HG02623 (cell line): ENCODE measurements around the gene WDR33.

Experiments
- ATAC-seq: cut with Tn5 transposase; IDR thresholded peaks from one replicate; pipeline ENCODE4 v1.9.1; 2021; ENCODE audit warnings: moderate library complexity; ENCODE audit not compliant: unreplicated experiment

The WDR33 gene

GRCh38 chr2:127698553-127699355 is 112.2 kb downstream of the WDR33 start:
- no peak for ATAC-seq

GRCh38 chr2:127697482-127698180 is 113.3 kb downstream of the WDR33 start:
- ATAC-seq: no peak

GRCh38 chr2:127695491-127696472 is 115.2 kb downstream of the WDR33 start:
- ATAC-seq: no peak

- no peak for ATAC-seq
Measured at GRCh38 chr2:127694986-127695385, 116.0 kb downstream of the WDR33 start.

GRCh38 chr2:127690696-127691095 is 120.3 kb downstream of the WDR33 start:
- ATAC-seq: no peak

- ATAC-seq: no peak
Measured at GRCh38 chr2:127688405-127688804, 122.6 kb downstream of the WDR33 start.

- ATAC-seq: no peak
Measured at GRCh38 chr2:127685410-127686080, 125.4 kb downstream of the WDR33 start.

GRCh38 chr2:127683757-127684156 is 127.2 kb downstream of the WDR33 start:
- ATAC-seq: no peak

- no peak for ATAC-seq
Measured at GRCh38 chr2:127683056-127683455, 127.9 kb downstream of the WDR33 start.

- no peak for ATAC-seq
Measured at GRCh38 chr2:127681976-127682857, 128.8 kb downstream of the WDR33 start.

GRCh38 chr2:127681288-127681804 is 129.6 kb downstream of the WDR33 start:
- ATAC-seq: no peak

- ATAC-seq: no peak
Measured at GRCh38 chr2:127680706-127681287, 130.2 kb downstream of the WDR33 start.

GRCh38 chr2:127679680-127680361 is 131.2 kb downstream of the WDR33 start:
- no peak for ATAC-seq

GRCh38 chr2:127678991-127679390 is 132.0 kb downstream of the WDR33 start:
- no peak for ATAC-seq

GRCh38 chr2:127678531-127678930 is 132.4 kb downstream of the WDR33 start:
- ATAC-seq: no peak

- ATAC-seq: no peak
Measured at GRCh38 chr2:127676906-127677305, 134.1 kb downstream of the WDR33 start.

- no peak for ATAC-seq
Measured at GRCh38 chr2:127675331-127676261, 135.4 kb downstream of the WDR33 start, which contains the start of gene LIMS2. Gene LIMS2 (minus strand): TSS chr2:127675530. CDS start chr2:127675024, 506 bp downstream.
